ENCODE data around the gene ENTPD2.

Gene ENTPD2

GRCh38 chr9:137001857-137002645 lies 51.8 kb downstream of the ENTPD2 start:
- no peak overlapping the region for H3K27ac ChIP-seq
- DNase-seq (ENCODE audit: low read depth, low spot score) = no peak
- H3K9ac ChIP-seq (ENCODE audit: insufficient read length) = no peak overlapping the region
- TF ChIP-seq POLR2AphosphoS5 (IDR thresholded peaks at IDR 0.05; ENCODE audit: borderline replicate concordance, low read depth, low read length) = no peak
- no peak for TF ChIP-seq EZH2 (IDR thresholded peaks at IDR 0.05)
- no peak for TF ChIP-seq FOXP2 (optimal IDR thresholded peaks at IDR 0.05; ENCODE audit: control extremely low read depth, extremely low read length, insufficient read depth)
- no peaks in the 10 kb centered on the region for H3K36me3 ChIP-seq (ENCODE audit: insufficient read depth, low read length)
- H3K4me3 ChIP-seq = no peak overlapping the region
- H3K9me3 ChIP-seq (ENCODE audit: low read depth, low read length) = no peaks in the 10 kb centered on the region

GRCh38 chr9:137000177-137000930 lies 53.5 kb downstream of the ENTPD2 start:
- no peak for TF ChIP-seq POLR2AphosphoS5 (IDR thresholded peaks at IDR 0.05; ENCODE audit: borderline replicate concordance, low read depth, low read length)
- TF ChIP-seq EZH2 (IDR thresholded peaks at IDR 0.05) = no peak
- TF ChIP-seq FOXP2 (optimal IDR thresholded peaks at IDR 0.05; ENCODE audit: control extremely low read depth, extremely low read length, insufficient read depth) = no peak

More at GRCh38 chr9:137000177-137000930, 53.5 kb downstream of the ENTPD2 start:
- Histone ChIP-seq H3K36me3 (ENCODE audit: insufficient read depth, low read length) (no peaks in the 10 kb centered on the region), H3K27ac (no peak overlapping the region), H3K9me3 (ENCODE audit: low read depth, low read length) (no peaks in the 10 kb centered on the region), H3K4me3 (no peak overlapping the region), H3K9ac (ENCODE audit: insufficient read length) (no peak overlapping the region)
- DNase-seq (ENCODE audit: low read depth, low spot score) = no peak

All from SK-N-MC (cell line).